ENCODE results near the gene GCNT2.
A peak's percentile ranks its signal among the peaks of the same experiment; 100 is the strongest.
"Not testable (repeated sequence)": the region's sequence is repeated elsewhere in the genome, so short reads cannot be mapped to it uniquely, and the experiment has no call there.

GCNT2 gene

DNA sequence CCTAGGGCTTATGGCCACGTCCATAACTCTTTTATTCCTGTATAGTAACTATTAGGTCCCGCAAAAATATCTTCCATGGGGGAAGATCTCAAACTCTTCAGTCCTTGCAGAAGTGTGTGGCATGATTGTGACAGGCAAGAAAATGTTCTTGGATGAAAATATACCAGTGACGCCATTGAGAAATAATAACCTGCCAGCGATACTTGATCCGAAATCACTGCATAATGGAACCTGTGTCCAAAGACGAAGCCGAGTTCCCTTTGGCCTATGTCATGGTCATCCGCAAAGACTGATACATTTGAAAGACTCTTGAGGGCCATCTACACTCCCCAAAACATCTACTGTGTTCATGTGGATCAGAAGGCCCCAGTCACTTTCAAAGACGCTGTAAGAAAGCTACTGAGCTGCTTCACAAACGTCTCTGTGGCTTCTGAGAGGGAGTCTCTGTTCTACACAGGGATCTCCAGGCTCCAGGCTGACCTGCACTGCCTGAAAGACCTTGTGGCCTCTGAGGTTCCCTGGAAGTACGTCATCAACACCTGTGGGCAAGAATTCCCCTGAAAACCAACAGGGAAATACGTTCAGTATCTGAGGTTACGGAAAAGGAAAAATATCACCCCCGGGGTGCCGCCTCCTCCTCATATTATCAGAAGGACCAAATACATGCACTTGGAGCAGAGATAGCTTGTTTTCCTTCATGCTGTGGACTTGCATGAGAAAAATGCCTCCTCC lies 6.9 kb upstream of the GCNT2 start:
- no peak for DNase-seq

DNA sequence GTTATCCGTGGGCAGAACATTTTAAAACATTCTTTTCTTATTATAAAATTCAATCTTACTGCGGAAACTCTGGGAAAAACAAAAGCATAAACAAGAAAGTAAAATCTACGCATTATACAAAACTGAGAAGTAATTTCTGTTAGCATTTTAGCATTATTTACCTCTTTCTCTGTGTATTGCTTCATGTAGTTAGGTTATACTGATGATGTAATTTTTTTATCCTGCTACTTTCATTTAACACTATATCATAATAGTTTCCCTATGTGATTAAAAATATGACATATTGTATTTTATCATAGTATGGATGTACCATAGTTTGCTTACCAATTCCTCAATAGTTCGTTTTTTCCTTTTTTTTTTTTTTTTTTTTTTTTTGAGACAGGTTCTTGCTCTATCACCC lies 4.2 kb upstream of the GCNT2 start:
- DNase-seq: no peak

DNA sequence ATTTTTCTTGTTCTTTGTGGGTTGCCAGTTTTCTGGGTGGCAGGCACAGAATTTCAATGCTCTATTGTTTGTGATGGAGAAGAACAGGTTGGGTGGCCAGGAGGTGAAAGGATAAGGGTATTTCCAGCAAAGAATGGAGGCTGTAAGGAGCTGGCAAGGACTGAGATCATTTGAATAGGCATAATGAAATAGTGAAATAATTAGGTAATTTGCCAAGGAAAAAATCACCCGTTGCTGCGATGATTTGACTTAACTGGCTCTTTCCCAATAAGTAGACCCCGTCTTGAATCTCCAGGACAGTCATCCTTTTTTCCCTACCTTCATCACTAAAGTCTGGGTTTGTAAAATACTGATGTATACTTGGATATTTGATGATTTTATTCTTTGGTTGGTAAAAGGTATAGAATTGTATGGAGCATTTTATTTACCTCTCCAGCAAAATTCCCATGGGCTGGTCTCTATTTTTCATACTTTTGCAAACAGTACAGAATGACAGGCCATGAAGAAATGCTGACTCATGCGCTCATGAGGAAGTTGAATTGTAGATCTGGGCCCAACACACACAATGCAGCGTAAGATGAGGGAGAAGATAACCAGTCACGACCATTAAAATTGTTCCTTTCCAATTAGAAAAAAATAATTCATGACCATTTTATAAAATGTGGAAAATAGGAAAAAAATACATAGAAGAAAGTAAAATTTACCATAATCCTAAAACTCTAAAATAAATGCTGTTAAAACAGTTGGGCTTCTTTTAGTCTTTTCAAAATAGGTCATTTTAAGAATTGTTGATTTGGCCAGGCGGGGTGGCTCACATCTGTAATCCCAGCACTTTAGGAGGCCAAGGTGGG lies 2.4 kb upstream of the GCNT2 start:
- no peak for DNase-seq

DNA sequence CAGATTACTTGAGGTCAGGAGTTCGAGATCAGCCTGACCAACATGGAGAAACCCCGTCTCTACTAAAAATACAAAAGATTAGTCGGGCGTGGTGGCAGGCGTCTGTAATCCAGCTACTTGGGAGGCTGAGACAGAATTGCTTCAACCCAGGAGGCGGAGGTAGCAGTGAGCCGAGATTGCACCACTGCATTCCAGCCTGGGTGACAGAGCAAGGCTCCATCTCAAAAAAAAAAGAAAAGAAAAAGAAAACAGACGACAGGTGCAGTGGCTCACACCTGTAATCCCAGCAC lies 1.8 kb upstream of the GCNT2 start:
- DNase-seq: not testable (repeated sequence)

DNA sequence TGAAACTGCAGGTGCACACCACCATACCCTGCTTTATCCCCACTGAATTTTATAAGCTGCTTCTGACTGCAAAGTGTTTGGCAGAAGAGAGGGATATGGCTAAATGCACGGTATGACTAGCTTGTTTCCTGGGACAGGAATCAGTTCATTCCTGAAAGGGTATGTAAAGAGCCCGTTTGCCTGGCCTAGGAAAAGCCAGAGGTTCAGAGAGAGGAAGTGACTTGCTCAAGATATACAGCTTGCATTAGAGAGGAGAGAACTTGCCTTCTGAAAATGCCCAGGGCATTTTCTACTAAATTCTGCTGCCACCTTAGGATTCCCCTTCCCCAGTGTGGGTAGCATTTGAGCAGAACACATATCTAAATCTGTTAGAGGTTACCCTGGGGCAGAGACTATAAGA lies 683 bp upstream of the GCNT2 start:
- no peak for DNase-seq

DNA sequence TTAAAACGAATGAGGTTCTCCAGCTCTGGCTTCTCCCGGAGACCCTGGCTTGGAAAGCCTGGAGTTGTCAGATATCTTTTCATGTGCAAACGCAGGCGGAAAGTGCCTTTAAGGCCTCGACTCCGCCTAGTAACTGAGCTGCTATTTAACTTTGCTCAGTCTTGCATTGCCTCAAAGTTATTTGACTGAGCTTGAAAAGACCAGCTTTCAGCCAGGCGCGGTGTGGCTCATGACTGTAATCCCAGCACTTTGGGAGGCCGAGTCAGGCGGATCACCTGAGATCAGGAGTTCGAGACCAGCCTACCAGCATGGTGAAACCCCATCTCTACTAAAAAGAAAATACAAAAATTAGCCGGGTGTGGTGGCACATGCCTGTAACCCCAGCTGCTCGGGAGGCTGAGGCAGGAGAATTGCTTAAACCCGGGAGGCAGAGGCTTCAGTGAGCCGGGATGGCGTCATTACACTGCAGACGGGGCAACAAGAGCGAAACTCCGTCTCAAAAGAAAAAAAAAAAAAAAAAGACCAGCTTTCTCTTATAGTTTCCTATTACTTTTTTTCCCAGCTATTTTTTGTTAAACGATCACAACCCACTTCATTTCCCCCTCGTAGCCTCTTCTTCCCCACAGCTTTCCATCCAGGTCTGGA lies 1.9 kb downstream of the GCNT2 start:
- no peak for DNase-seq

DNA sequence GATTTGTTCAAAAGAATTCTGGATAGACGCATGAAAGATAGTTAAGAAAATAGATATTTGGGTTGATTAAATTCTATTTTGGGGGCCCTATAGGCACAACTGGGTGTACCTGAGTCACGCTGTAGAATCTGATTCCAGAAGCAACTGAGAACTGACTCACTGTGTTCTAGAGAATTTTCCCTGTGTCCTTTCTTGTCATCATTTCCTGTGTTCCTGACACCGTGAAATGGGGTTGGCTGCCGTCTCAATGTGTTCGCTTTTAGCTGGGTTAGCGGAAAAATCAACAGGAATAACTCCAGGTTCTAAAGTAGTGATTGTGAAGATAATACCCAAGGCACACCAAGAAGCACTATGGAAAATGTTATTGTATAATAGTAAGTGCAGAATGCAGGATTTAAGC lies 5.0 kb downstream of the GCNT2 start:
- DNase-seq: no peak

DNA sequence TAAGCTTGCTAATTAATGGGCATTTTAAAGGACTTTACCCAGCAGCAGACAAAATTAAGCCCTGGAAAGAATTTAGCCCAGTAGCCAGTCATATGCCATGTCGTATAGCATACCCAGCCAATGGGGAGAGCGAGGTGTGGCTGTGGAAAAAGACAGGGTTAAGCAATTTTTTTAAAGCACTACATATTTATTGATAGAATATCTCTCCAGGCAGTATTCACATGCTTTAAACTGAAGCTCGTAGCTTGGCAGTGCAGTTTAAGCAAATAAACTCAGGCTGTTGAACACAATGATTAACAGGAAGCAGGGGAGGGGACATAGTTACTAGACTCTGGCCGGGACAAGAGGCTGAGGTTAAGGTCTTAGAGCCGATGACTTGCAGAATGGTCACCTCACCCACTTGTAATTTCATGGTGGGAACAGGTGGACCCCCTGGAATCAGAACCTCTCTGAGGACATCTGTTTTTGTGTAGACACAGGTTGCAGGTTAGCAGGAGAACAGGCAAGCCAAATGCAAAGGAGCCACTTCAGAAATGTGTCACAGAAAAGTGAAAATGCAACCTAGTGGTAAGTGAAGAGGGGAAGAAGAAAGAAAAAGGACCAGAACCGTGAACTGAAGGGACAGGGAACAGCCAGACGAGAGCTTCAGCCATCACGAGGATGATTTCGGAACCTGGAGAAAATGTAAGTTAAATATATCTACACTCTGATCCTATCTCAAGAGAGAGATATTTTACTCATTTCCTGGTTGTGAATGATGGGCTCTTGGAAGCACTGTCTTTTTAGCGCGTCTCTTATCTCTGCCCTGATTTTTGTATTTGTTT lies 7.2 kb downstream of the GCNT2 start:
- peak in 1 of 2 donors; percentile 15 for DNase-seq

DNA sequence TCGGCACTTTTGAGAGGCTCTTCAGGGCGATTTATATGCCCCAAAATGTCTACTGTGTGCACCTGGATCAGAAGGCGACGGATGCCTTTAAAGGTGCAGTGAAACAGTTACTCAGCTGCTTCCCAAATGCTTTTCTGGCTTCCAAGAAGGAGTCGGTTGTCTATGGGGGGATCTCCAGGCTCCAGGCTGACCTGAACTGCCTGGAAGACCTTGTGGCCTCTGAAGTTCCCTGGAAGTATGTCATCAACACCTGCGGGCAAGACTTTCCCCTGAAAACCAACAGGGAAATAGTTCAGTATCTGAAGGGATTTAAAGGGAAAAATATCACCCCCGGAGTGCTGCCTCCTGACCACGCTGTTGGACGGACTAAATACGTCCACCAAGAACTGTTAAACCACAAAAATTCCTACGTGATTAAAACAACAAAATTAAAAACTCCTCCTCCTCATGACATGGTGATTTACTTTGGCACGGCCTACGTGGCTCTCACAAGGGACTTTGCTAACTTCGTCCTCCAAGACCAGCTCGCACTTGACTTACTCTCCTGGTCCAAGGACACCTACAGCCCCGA lies 8.2 kb downstream of the GCNT2 start:
- DNase-seq: no peak

DNA sequence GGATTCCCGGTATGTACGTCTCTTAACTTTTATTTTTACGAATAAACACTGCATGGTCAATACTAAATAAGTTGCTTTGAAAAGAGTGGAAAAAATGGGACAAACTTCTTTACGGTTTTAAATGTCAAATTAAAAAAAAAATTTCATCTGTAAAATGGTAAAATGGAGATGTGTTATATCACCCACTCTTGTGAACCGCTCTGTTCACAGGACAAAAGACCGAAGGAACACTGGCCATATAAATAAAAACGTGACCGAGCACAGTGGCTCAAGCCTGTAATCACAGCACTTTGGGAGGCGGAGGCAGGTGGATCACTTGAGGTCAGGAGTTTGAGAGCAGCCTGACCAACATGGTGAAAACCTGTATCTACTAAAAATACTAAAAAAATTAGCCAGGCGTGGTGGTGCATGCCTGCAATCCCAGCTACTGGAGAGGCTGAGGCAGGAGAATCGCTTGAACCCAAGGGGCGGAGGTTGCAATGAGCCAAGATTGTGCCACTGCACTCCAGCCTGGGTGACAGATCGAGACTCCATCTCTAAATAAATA lies 8.8 kb downstream of the GCNT2 start:
- DNase-seq: not testable (repeated sequence)

DNA sequence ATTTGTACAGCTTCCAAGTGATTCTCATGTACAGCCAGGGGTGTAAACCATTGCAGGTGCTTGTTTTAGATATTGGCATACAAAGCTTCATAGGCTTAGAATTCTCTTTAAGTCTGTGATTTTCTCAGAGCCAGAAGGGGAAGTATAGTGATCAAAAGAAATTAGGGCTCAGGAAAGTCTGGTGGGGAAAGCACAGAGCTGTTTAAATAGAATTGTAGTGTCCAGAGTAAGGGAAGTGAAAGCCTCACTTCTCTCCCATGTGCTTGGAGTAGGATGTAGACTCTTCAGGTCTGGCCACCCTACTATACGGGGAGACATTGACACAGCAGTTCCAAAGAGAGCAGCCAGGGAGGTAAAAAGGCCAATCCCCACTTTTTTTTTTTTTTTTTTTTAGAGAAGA lies 10.4 kb downstream of the GCNT2 start:
- no peak for DNase-seq

DNA sequence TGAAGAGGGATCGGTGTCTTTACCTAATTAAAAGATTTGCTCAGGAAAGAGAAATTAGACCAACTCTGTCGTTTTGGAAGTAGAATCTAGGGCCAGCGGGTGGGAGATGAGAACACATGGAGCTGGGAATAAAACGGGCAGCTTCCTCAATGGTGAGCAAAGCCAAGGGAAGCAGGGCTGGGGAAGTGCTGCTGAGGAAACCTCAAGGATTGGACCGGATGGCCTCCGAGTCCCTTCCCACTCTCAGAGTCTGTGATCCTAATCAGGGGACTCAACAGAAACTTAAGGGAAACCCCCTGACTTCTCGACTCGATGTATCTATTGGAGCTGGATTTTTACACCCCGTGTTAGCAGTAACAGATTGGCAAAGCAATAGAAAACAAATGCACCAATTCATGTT lies 10.8 kb downstream of the GCNT2 start:
- no peak for DNase-seq

DNA sequence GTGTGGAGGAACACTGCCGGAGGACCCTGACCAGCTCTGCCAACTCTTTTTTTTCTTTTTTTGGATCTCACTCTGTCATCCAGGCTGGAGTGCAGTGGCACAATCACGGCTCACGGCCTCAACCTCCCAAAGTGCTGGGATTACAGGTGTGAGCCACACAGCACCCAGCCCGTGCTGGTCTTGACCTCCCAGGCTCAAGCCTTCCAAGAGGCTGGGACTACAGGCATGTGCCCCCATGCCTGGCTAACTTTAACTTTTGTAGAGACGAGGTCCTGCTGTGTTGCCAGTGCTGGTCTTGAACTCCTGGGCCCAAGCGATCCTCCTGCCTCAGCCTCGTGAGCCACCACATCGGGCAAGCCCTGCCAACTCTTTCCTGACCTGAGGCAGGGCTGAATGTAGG lies 11.2 kb downstream of the GCNT2 start:
- no peak for DNase-seq

DNA sequence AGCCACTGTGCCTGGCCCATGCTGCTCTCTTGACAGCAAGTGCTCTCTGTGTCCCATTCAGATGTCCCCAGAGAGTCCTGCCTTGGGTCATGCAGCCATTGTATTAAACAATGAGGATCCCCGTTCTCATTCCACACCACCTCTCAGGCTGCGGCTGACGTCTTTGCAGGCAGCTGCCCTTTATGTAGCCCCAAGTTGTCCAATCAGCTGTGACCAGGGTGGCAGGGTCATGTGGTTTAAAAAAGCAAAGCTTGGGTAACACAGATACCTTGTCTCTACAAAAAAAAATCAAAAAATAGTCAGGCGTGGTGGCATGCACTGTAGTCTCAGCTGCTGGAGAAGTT lies 13.2 kb downstream of the GCNT2 start:
- peak in 1 of 2 donors; percentile 32 for DNase-seq

DNA sequence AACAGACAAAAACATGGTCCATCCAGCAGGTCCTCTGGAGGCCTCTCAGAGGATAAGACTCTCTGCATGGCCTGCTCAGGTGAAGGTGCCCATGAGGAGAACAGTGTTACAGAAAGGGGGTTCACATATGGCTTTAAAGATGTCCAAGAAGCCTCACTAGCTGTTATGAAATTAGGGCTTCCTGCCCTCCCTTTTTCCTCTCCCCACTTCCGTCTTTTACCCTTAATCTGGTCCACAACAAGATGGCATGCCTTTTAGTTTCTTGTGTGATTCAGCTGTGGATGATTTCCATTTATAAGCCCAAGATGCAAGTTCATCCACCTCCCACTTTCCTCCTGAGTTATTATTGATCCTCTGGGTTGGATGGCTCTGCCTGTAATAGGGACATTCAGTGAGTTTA lies 14.0 kb downstream of the GCNT2 start:
- DNase-seq: no peak

DNA sequence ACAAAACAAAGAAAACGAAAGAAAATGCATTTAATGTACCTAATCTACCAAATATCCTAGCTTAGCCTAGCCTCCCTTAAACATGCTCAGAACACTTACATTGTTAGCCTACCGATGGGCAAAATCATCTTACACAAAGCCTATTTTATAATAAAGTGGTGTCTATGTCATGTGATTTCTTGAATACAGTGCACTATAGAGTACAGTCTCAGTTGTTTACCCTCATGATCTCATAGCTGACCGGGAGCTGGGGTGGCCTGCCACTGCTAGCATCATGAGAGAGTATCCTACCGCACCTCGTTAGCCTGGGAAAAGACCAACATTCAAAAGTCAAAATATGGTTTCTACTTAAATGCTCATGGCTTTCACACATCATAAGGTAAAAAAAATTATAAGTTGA lies 16.6 kb downstream of the GCNT2 start:
- no peak for DNase-seq

DNA sequence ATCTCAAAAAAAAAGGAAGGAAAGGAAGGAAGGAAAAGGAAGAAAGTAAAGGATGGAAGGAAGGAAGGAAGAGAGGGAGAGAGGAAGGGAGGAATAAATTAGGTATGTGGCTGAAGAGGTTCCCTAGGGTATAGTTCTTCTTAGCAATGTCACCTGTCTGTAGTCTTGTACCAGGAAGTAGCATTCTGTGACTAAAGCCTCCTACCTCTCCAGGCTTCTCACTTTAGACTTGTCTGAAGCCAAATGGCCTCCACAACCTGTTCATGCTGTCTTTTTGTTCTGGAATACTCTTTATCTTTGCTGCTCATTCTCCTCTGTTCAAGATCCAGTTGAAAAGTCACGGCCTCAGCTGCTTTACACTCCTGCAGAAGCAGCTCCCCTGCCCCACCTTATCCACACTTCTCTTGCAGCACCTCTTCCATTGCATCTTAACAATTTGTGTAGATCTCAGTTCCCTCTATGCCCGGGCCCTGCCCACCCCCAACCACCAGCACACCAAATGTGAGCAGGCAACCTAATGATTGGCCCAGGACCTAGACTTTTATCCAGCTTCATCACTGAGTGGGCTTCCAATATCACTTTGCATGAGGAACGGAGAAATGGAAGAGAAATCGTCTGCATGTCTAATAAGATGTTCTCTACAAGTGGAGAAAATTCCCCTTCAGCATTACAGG lies 19.1 kb downstream of the GCNT2 start:
- DNase-seq: no peak

DNA sequence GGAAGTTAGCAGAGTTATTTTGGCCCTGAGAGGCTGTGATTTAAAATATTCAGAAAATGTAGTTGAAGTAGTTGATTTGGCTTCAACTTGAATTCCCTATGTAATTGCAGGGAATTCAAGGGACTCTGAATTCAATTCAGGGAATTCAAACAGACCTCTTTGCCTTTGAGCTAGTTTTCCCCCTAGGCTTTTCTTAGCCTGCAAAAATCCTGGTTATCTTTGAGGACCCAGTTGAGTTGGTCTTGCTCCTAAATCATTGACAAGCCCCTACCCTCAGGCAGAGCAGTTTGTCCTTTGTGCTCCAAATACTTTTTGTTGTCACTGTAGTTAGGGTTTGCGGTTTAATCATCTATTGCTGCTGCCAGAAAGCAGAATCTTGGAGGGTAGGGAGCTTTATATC lies 20.4 kb downstream of the GCNT2 start:
- no peak for DNase-seq

DNA sequence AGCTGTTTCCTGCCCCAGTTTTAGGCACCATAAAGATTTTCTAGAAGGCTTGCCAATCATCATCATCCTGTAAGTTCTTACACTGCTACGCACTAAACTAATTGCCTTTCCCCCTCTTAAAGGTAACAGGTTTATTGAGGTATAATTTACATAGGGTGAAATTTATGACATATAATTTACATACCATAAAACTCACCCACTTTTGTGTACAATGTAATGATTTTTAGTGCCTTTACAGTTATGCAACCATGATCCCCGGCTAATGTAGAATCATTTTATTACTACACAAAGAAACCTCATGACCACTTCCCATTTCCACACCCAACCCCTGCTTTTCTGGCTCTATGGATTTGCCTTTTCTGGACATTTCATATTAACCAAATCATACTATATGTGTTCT lies 21.1 kb downstream of the GCNT2 start:
- no peak for DNase-seq

DNA sequence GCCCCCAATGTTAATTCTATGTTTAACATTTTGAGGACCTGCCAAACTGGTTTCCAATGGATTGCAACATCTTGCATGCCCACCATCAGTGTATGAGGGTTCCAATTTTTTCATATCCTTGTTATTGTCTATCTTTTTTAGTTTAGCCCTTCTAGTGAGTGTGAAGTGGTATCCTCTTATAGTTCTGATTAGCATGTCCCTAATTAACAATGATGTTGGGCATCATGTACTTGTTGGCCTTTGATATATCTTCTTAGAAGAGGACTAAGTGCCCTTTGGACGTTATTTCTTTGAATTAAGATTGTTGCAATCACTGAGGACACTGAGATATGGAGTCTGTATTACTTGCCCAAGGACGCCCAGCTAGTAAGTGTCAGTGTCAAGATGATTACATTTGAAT lies 22.3 kb downstream of the GCNT2 start:
- DNase-seq: no peak

DNA sequence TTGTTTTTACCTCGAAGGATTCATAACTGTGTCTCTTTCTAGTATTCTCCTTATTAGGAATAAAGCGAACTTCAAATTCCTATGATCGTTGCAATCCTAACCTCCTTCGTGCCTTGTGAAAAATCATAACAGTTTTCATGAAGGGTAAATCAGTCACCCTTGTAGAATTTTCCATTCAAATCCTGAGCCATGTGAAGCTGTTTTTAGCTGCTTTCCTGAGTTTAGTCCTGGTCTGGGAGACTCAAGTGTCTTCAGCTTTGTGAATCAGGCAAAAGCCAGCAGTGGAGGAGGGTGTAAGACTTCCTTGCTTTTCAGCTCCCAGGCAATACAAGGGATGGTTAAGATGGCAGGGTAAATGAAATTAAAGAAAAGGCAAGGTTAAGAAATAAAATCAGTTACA lies 24.3 kb downstream of the GCNT2 start:
- no peak for DNase-seq

DNA sequence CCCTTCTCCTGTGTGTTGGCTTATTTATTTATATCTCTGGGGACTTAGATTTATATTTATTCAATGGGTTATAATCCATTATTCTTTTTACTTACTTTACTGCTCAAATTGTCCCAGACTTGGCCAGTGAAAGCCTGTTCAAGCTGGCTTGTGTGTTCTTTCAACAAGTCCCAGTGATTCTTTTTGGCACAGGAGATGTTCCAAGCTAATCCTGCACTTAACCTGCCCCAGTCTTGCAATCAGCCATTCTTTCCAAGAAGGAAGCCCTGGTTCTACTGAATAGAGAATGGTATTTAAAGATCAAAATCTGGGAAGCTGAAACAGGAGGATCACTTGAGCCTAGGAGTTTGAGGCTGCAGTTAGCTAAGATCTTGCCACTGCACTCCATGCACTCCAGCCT lies 26.7 kb downstream of the GCNT2 start:
- DNase-seq: no peak
